K562 (cell line): Measurements from ENCODE around the gene CRHR1. TPM values are rescaled to one million over a fixed set of nuclear protein-coding genes. Genes with fewer than 3 reads are reported as not detected.

Source experiments
- CTCFL ChIP-seq: IDR thresholded peaks from 2 replicates; pipeline ENCODE4 v1.6.1; 2011; ENCODE audit warnings: borderline replicate concordance, low read depth, mild to moderate bottlenecking, moderate library complexity, low read length; ENCODE audit not compliant: insufficient read depth, poor library complexity, severe bottlenecking
- JUNB ChIP-seq: fragments of 450-650 bp; formaldehyde crosslinking; conservative IDR thresholded peaks from 2 replicates; pipeline ENCODE4 v1.4.0; 2020; ENCODE audit warnings: mild to moderate bottlenecking
- KDM4B ChIP-seq, 2 experiments: fragments of 450-650 bp in 1 of 2; sonication (generic) in 1 of 2; IDR thresholded peaks; 2 replicates each; pipeline ENCODE4 v1.6.1; 2016 to 2017; ENCODE audit warnings: borderline replicate concordance in 2 of 2, antibody characterized with exemption in 1 of 2, low read depth in 1 of 2, mild to moderate bottlenecking in 1 of 2
- MCM3 ChIP-seq: fragments of 450-650 bp; IDR thresholded peaks from 2 replicates; pipeline ENCODE4 v1.6.1; 2016
- RB1 ChIP-seq: fragments of 450-650 bp; IDR thresholded peaks from 2 replicates; pipeline ENCODE4 v1.6.1; 2017; ENCODE audit warnings: low read depth, mild to moderate bottlenecking
- RBM39 ChIP-seq: fragments of 200-400 bp; formaldehyde crosslinking; optimal IDR thresholded peaks from 2 replicates; pipeline ENCODE3; 2018; ENCODE audit warnings: low read depth, low read length
- RERE ChIP-seq: sonication (generic); formaldehyde crosslinking; IDR thresholded peaks from 2 replicates; pipeline ENCODE4 v1.8.0; 2023; ENCODE audit warnings: missing genetic modification reagents, mild to moderate bottlenecking, borderline replicate concordance
- ZNF561 ChIP-seq: fragments of 450-650 bp; formaldehyde crosslinking; conservative IDR thresholded peaks from 2 replicates; pipeline ENCODE4 v1.4.0; 2020; ENCODE audit warnings: mild to moderate bottlenecking, moderate library complexity
- polyA plus RNA-seq, 8 experiments: library from polyadenylated mRNA; depleted of rRNA in 4 of 8; stranded (reverse) in 5 of 8; unstranded in 3 of 8; fragments of >200 nt; fragmentation: Nextera tagmentation in 2 of 8; fragmentation: Illumina TruSeq in 1 of 8; extraction: Ambion mirVana in 2 of 8; extraction: Trizol in 1 of 8; gene quantifications; 2 replicates each; pipeline versions ENCODE4 v1.2.1 to v1.2.3, GENCODE V29; 2011 to 2014; ENCODE audit warnings: inconsistent platforms in 1 of 8, missing spikeins in 1 of 8
- total RNA-seq, 7 experiments: library from RNA; depleted of rRNA in 6 of 7; stranded (reverse); fragments of >200 nt in 6 of 7; fragmentation: Illumina TruSeq in 2 of 7; extraction: Trizol in 2 of 7; gene quantifications; 2 replicates each; pipeline versions ENCODE4 v1.2.1 to v1.2.3, GENCODE V29; 2011 to 2021; ENCODE audit warnings: low replicate concordance in 1 of 7
- TF ChIP-seq, protein P1 (sequence below): sonication (generic); formaldehyde crosslinking; IDR thresholded peaks from 2 replicates; pipeline ENCODE4 v1.8.1; 2023; ENCODE audit warnings: mild to moderate bottlenecking, missing genetic modification reagents, moderate library complexity

The CRHR1 gene
- total and polyA plus RNA-seq, 9 of the 15 experiments (the other 6 are each of a cell fraction or from before 2014, with no cell fraction given) = 0.05 TPM; not detected in 8

DNA sequence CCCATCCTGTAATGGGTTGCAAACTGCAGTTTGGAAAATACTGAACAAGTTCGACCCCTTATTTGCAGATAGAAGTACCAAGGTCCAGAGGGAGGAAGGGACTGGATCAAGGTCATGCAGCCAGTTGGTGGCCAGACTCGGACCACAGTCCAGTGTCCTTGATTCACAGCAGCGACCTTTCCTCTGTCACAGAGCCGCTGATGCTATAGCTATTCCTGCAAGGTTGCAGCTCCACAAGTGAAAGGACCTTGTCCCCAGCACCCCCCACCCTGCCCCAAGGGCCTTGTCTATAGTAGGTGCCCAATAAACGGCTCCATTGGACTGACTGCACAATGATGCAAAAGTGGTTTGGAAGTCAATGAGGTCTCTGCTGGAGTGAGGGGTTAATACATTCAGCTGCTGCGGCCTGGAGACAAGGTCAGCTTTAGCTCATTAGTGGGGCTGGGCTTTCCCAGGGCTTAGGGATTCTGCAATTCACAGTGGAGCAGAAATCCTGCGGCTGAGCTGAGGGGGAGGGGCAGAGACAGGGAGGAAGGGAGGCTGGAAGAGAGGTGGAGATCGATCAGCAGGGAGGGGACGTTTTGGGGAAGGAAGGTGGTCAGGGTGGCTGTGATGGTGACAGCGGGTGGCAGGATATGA, 13.4 kb upstream of the CRHR1 start (continued):
- TF ChIP-seq ZNF561 (CRISPR knock-in tag) = no peak
- TF ChIP-seq KDM4B (IDR thresholded peaks at IDR 0.05; ENCODE audit: borderline replicate concordance in 2 of 2, low read depth in 1 of 2) = no peak
- no peak for TF ChIP-seq RB1
- TF ChIP-seq, protein P1, sequence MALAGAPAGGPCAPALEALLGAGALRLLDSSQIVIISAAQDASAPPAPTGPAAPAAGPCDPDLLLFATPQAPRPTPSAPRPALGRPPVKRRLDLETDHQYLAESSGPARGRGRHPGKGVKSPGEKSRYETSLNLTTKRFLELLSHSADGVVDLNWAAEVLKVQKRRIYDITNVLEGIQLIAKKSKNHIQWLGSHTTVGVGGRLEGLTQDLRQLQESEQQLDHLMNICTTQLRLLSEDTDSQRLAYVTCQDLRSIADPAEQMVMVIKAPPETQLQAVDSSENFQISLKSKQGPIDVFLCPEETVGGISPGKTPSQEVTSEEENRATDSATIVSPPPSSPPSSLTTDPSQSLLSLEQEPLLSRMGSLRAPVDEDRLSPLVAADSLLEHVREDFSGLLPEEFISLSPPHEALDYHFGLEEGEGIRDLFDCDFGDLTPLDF (CRISPR knock-in tag) = no peak
- no peak for TF ChIP-seq JUNB (CRISPR knock-in tag)
- no peak for TF ChIP-seq CTCFL
- TF ChIP-seq MCM3 = no peak
- no peak for TF ChIP-seq RBM39
- TF ChIP-seq RERE (CRISPR knock-in tag) = no peak
